ENCODE results near the gene MAU2. TPM values are rescaled to one million over a fixed set of nuclear protein-coding genes. Genes with fewer than 3 reads are reported as not detected.
"Not testable (repeated sequence)": the region's sequence is repeated elsewhere in the genome, so short reads cannot be mapped to it uniquely, and the experiment has no call there.

MAU2 gene
- total RNA-seq, 2 donors from 2014 or later = 45.3 to 52.4 TPM

DNA sequence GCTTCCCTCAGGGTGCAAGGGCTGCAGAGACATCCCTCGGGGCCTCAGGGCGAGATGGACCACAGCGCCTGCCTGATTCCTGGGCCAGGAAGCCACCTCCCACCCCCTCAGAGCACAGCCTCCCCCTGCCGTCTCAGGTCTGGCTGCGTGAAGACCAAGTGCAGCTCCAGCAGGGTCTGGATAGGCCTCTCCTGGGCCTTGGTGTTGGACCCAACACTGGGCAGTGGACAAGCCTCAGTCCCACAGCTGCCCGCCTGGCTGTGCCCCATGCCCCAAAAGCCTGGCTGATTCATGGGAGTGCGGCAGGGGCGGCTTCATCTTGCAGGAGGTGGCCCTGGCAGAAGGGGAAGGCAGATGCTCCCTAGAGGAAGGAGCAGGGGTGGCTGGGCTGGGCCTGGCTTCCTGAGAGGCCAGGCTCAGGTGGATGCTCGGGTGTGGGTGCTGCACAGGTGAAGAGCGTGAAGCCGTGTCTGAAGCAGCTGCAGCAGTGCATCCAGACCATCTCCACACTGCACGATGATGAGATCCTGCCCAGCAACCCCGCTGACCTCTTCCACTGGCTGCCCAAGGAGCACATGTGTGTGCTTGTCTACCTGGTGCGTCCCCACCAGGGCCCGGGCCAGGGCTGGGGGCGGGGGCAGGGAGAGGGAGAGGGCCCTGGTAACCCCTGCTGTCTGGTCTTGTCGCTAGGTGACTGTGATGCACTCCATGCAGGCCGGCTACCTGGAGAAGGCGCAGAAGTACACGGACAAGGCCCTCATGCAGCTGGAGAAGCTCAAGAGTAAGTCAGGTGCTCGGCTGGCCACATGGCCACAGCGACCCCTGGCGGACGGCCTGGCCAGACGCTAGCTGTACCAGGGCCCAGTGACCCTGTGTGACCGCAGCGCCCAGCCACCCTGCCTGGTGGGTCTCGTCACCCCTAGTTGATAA lies 21.7 kb downstream of the MAU2 start:
- DNase-seq (peak; percentile 50 to 66), ATAC-seq (peak; percentile 86)
- intact Hi-C loops (cut with DNase I, micrococcal nuclease) = no loop called here

GRCh38 chr19:19343016-19343362 lies 22.4 kb downstream of the MAU2 start:
- intact Hi-C loops (cut with DNase I, micrococcal nuclease) = no loop called here
- DNase-seq = no peak
- no peak for ATAC-seq

GRCh38 chr19:19343762-19344161 lies 23.1 kb downstream of the MAU2 start:
- intact Hi-C loops (cut with DNase I, micrococcal nuclease) = no loop called here
- ATAC-seq = no peak
- DNase-seq = no peak

GRCh38 chr19:19345232-19345631 lies 24.6 kb downstream of the MAU2 start:
- no peak for ATAC-seq
- intact Hi-C loops (cut with DNase I, micrococcal nuclease) = no loop called here
- no peak for DNase-seq

DNA sequence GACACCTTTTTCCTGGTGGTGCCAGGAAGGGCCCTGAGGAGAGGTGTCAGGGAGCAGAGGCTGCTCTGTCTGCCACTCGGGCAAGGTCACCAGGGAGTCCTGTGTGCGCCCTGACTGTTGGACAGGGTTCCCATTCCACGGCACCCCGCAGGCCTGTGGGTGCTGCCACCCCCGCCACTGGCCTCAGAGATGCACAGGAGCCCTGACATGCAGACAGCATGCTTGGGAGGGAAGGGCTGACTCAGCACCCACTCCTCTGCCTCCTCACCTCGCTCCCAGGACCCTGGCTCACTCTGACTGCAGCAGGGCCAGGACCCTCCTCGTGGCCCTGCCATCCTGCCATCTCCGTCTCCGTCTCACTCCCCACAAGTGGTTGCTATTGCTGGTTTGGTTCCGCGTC lies 25.3 kb downstream of the MAU2 start:
- intact Hi-C loops (cut with DNase I, micrococcal nuclease) = no loop called here
- ATAC-seq (no peak), DNase-seq (no peak)

- intact Hi-C loops (cut with DNase I, micrococcal nuclease) = no loop called here
- no peak for ATAC-seq
Observed at GRCh38 chr19:19347401-19348110, 26.9 kb downstream of the MAU2 start.

GRCh38 chr19:19348266-19348665 lies 27.6 kb downstream of the MAU2 start:
- DNase-seq (no peak), ATAC-seq (no peak)
- intact Hi-C loops (cut with DNase I, micrococcal nuclease) = no loop called here

More at GRCh38 chr19:19347401-19348110, 26.9 kb downstream of the MAU2 start:
- DNase-seq = no peak

DNA sequence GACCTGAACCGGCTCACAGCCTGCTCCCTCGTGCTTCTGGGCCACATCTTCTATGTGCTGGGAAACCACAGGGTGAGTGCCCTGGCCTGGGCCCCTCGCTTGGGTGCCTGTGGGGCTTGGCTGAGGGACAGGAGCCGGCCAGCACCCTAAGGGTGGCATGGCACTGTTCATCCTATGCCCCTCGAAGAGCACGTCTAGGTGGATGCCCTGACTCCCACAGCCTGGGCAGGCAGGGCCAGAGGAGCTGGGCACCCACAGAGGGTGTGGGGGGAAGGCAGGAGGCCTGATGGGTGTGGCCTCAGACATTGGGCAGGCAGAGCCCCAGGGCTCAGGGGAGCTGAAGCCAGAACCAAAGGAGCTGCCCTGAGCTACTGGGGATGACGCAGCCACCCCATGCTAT lies 28.7 kb downstream of the MAU2 start:
- ATAC-seq = peak; percentile 13
- intact Hi-C loops (cut with DNase I, micrococcal nuclease) = no loop called here

GRCh38 chr19:19350756-19351155 lies 30.1 kb downstream of the MAU2 start:
- DNase-seq; intact Hi-C loops (cut with DNase I, micrococcal nuclease): not testable (repeated sequence)

More for the DNA sequence above, 28.7 kb downstream of the MAU2 start:
- DNase-seq = no peak

GRCh38 chr19:19352823-19353222 lies 32.2 kb downstream of the MAU2 start:
- no peak for ATAC-seq
- no peak for DNase-seq
- intact Hi-C loops (cut with DNase I, micrococcal nuclease) = no loop called here

More at GRCh38 chr19:19350756-19351155, 30.1 kb downstream of the MAU2 start:
- not testable (repeated sequence) for ATAC-seq

GRCh38 chr19:19354007-19354406 lies 33.4 kb downstream of the MAU2 start:
- DNase-seq (no peak), ATAC-seq (no peak)
- intact Hi-C loops (cut with DNase I, micrococcal nuclease) = no loop called here

DNA sequence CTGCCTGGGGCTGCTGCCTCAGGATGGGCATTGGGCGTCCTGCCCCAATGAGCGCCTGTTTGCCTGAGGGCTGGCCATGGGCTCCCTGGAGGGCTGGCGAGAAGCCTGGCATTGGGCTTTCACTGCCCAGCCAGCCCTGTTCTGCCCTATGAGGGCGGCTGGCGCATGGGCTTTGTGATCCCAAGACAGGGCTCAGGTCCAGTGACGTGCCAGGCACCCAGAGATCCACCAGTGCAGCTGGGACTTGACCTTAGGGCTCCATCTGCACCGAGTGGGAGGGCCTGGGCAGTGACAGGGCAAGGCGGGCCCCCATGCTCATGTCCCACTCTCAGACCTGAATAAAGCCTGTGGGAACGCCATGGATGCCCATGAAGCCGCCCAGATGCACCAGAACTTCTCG lies 34.3 kb downstream of the MAU2 start:
- no peak for ATAC-seq
- intact Hi-C loops (cut with DNase I, micrococcal nuclease) = no loop called here

GRCh38 chr19:19355606-19356139 lies 35.0 kb downstream of the MAU2 start:
- no peak for ATAC-seq
- no peak for DNase-seq

More for the DNA sequence above, 34.3 kb downstream of the MAU2 start:
- DNase-seq = no peak

DNA sequence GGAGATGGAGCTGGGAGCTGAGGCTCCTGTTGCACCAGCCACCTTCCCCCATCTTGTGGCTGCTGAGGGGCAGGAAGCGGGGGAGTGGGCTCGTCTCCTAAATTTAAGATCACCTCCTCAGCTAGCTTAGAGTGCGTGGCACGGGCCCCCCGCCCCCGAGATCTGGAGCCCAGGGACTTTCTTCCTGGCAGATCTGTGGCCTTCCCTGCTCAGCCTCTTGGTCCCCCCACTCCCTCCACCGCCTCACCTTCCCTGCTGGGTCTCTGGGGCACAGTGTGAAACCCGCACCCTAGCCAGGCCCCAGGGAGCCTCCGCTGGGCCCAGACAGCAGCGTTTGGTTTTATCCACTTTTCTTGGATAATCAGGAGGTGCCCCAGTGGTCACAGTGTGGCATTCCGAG lies 35.9 kb downstream of the MAU2 start:
- DNase-seq (no peak), ATAC-seq (no peak)
- intact Hi-C loops (cut with DNase I, micrococcal nuclease) = no loop called here

More at GRCh38 chr19:19355606-19356139, 35.0 kb downstream of the MAU2 start:
- intact Hi-C loops (cut with DNase I, micrococcal nuclease) = no loop called here

DNA sequence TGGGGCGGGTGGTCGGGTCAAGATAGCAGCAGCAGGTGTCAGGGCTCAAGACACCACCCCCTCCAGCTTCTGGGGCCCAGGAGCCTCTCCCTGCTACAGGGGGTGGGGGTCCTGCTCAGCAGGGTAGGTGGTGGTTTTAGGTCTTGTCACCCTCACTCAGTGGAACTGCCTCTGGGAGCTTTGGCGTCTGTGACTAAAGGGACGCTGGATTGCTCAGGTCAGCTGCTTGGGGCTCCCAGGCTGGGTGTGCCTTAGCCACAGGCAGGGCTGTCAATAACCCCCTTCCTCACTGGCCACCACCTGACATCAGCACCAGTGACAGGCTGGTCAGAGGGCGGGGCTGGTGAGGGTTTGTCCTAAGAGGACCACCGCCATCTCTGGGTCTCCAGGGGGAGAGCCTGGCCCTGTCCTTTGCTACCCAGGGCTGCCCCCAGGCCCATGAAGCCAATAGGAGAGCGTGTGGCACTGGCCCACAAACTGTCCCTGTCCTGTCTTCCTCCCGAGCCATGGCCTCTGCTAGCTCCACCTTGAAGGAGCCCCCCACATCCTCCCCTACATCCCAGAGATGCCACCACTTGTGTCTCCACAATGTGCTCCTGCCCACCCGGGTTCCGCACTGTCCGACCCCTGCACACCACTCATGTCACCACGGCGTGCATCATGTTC lies 36.4 kb downstream of the MAU2 start:
- ATAC-seq (no peak), DNase-seq (no peak)
- intact Hi-C loops (cut with DNase I, micrococcal nuclease) = no loop called here

GRCh38 chr19:19361075-19361594 lies 40.5 kb downstream of the MAU2 start:
- intact Hi-C loops (cut with DNase I, micrococcal nuclease) = no loop called here
- DNase-seq (peak; percentile 73 to 85), ATAC-seq (peak; percentile 64)

DNA sequence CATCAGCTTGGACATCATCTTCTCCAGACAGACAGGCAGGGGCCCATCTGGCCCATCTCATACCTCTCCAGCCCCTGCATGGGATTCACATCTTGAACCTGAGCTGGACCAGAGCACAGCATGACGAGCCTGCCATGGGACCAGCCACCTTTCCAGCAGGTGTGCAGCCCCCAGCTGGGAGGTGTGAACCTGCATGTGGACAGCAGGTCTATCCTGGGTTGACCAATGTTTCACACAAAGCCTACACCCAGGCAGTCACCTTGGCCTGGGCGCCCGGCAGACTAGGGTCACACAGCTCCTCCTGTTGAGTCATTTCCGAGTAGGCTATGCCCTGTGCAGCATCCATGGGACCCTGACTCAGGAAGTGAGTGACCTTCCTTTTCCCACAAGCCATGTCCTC lies 41.4 kb downstream of the MAU2 start:
- intact Hi-C loops (cut with DNase I, micrococcal nuclease) = no loop called here
- ATAC-seq (no peak), DNase-seq (no peak)

DNA sequence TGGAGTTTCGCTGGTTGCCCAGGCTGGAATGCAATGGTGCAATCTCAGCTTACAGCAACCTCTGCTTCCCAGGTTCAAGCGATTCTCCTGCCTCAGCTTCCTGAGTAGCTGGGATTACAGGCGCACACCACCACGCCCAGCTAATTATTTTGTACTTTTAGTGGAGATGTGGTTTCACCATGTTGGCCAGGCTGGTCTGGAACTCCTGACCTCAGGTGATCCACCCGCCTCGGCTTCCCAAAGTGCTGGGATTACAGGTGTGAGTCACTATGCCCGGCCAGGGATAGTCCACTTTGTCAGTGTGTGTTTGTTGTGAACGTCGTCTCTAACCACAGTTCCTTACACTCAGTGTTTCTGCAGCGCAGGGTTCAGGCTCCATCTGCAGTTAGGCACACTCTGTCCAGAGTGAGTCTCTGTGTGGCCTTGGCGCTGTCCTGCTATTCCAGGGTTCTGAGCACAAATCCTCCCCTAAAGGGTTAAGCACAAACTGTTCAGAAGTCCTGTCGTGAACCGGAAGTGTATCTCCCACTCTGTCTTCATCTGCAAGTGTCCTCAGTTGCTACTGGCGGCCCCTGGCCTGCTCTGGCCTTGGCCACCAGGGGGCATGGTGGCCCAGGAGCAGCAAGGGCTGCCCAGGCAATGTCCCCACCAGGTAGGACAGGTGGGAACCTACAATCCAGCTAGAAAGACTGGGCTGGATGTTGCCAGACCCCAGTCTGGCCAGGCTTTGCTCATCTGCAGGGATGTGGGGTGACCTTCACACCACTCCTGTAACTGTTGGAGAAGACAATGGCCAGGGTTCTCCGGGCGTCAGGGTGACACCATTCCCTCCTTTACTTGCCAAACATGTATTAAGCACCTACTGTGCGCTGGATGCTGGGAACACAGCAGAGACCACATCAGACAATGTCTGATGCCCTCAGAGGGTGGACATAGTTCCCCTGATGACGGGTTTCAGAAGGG lies 46.1 kb downstream of the MAU2 start:
- peak; percentile 79 for ATAC-seq
- intact Hi-C loops (cut with DNase I, micrococcal nuclease) = loop anchor here in 1 of 2 donors (5.0 kb wide), 1 partner anchor 126 kb away; no protein-coding TSS in a partner anchor
- DNase-seq = peak; percentile 75 to 82

Measured in left colon (tissue), 2 donors.